ENCODE data around the gene MAPK8IP3.

GRCh38 chr16:1740781-1741490 is 34.9 kb downstream of the MAPK8IP3 start:
- TF ChIP-seq CTCF (IDR thresholded peaks at IDR 0.05) (no peak), EZH2 (IDR thresholded peaks at IDR 0.05; ENCODE audit: borderline replicate concordance, insufficient read depth, low read depth, low read length, poor library complexity, severe bottlenecking) (no peak)
